Retinal pigment epithelial cell (primary cell): Measurements from ENCODE around the gene HERPUD1.
"Not testable (repeated sequence)": the region's sequence is repeated elsewhere in the genome, so short reads cannot be mapped to it uniquely, and the experiment has no call there.

Source experiments
- DNase-seq: peaks from one replicate; pipeline ENCODE4 v3.0.0-alpha.2; 2010; ENCODE audit warnings: low read depth
- H3K4me3 ChIP-seq: 2 replicates; pipeline ENCODE4 v1.5.1; 2011; ENCODE audit warnings: mild to moderate bottlenecking, low read length, control low read depth, moderate library complexity
- CTCF ChIP-seq: conservative IDR thresholded peaks from 2 replicates; pipeline ENCODE4 v1.5.1; 2011; ENCODE audit warnings: low read depth, low read length, control low read depth, inconsistent platforms

The HERPUD1 gene

GRCh38 chr16:56967733-56968132, 35.8 kb downstream of the HERPUD1 start:
- no peak for TF ChIP-seq CTCF
- H3K4me3 ChIP-seq, result no peak overlapping the region
- DNase-seq, result no peak

- no peak for TF ChIP-seq CTCF
- no peak for DNase-seq
- H3K4me3 ChIP-seq, result no peak overlapping the region
Measured at GRCh38 chr16:56969769-56970168, 37.8 kb downstream of the HERPUD1 start.

GRCh38 chr16:56970934-56971767, 39.2 kb downstream of the HERPUD1 start:
- no peak overlapping the region for H3K4me3 ChIP-seq
- TF ChIP-seq CTCF, result no peak
- DNase-seq, result no peak

- no peak overlapping the region for H3K4me3 ChIP-seq
- no peak for TF ChIP-seq CTCF
- no peak for DNase-seq
Measured at GRCh38 chr16:56971768-56972043, 39.8 kb downstream of the HERPUD1 start.

GRCh38 chr16:56972403-56973293, 40.7 kb downstream of the HERPUD1 start:
- no peak for DNase-seq
- no peak for TF ChIP-seq CTCF
- H3K4me3 ChIP-seq, result no peak overlapping the region

GRCh38 chr16:56973294-56973689, 41.4 kb downstream of the HERPUD1 start:
- no peak for DNase-seq
- H3K4me3 ChIP-seq, result no peak overlapping the region
- TF ChIP-seq CTCF, result no peak

GRCh38 chr16:56973899-56974298, 42.0 kb downstream of the HERPUD1 start:
- not testable (repeated sequence) for DNase-seq, H3K4me3 ChIP-seq
